Measurements from ENCODE around the gene DGKI.

The DGKI gene

GRCh38 chr7:137703291-137704010, 143.3 kb downstream of the DGKI start:
- TF ChIP-seq ZNF274 (IDR thresholded peaks at IDR 0.05; ENCODE audit: low read depth, low read length) (no peak), SUZ12 (IDR thresholded peaks at IDR 0.05; ENCODE audit: extremely low read depth, insufficient read depth, insufficient read length) (no peak), YY1 (IDR thresholded peaks at IDR 0.05; ENCODE audit: insufficient read depth, insufficient read length) (no peak)
- Histone ChIP-seq H3K9ac (ENCODE audit: insufficient read length, low read depth) (no peak overlapping the region), H3K4me1 (ENCODE audit: insufficient read depth, insufficient read length) (no peaks in the 10 kb centered on the region), H3K4me3 (ENCODE audit: insufficient read length, low read depth) (no peak overlapping the region), H3K27me3 (ENCODE audit: insufficient read depth, insufficient read length) (no peaks in the 10 kb centered on the region), H3K36me3 (ENCODE audit: insufficient read depth, insufficient read length, low read length) (no peaks in the 10 kb centered on the region), H3K9me3 (ENCODE audit: insufficient read depth, low read length) (peaks cover 20% of the 10 kb centered on the region)
- no peak for DNase-seq (ENCODE audit: low read depth, low spot score)

- no peaks in the 10 kb centered on the region for H3K36me3 ChIP-seq (ENCODE audit: insufficient read depth, insufficient read length, low read length)
- DNase-seq (ENCODE audit: low read depth, low spot score) = no peak
- no peaks in the 10 kb centered on the region for H3K4me1 ChIP-seq (ENCODE audit: insufficient read depth, insufficient read length)
- H3K9me3 ChIP-seq (ENCODE audit: insufficient read depth, low read length) = no peaks in the 10 kb centered on the region
- TF ChIP-seq SUZ12 (IDR thresholded peaks at IDR 0.05; ENCODE audit: extremely low read depth, insufficient read depth, insufficient read length) (no peak), ZNF274 (IDR thresholded peaks at IDR 0.05; ENCODE audit: low read depth, low read length) (no peak), YY1 (IDR thresholded peaks at IDR 0.05; ENCODE audit: insufficient read depth, insufficient read length) (no peak)
- H3K27me3 ChIP-seq (ENCODE audit: insufficient read depth, insufficient read length) = no peaks in the 10 kb centered on the region
- no peak overlapping the region for H3K9ac ChIP-seq (ENCODE audit: insufficient read length, low read depth)
- no peak overlapping the region for H3K4me3 ChIP-seq (ENCODE audit: insufficient read length, low read depth)
Observed at GRCh38 chr7:137696988-137697387, 149.8 kb downstream of the DGKI start.

- TF ChIP-seq ZNF274 (IDR thresholded peaks at IDR 0.05; ENCODE audit: low read depth, low read length) = no peak
- TF ChIP-seq YY1 (IDR thresholded peaks at IDR 0.05; ENCODE audit: insufficient read depth, insufficient read length) = no peak
- TF ChIP-seq SUZ12 (IDR thresholded peaks at IDR 0.05; ENCODE audit: extremely low read depth, insufficient read depth, insufficient read length) = no peak
- H3K9ac ChIP-seq (ENCODE audit: insufficient read length, low read depth) = no peak overlapping the region
- H3K27me3 ChIP-seq (ENCODE audit: insufficient read depth, insufficient read length) = no peaks in the 10 kb centered on the region
- H3K4me1 ChIP-seq (ENCODE audit: insufficient read depth, insufficient read length) = no peaks in the 10 kb centered on the region
- H3K36me3 ChIP-seq (ENCODE audit: insufficient read depth, insufficient read length, low read length) = no peaks in the 10 kb centered on the region
- H3K9me3 ChIP-seq (ENCODE audit: insufficient read depth, low read length) = no peaks in the 10 kb centered on the region
- H3K4me3 ChIP-seq (ENCODE audit: insufficient read length, low read depth) = no peak overlapping the region
- no peak for DNase-seq (ENCODE audit: low read depth, low spot score)
Observed at GRCh38 chr7:137696376-137696775, 150.4 kb downstream of the DGKI start.

GRCh38 chr7:137695942-137696341, 150.8 kb downstream of the DGKI start:
- TF ChIP-seq ZNF274 (IDR thresholded peaks at IDR 0.05; ENCODE audit: low read depth, low read length) = no peak
- no peak for TF ChIP-seq SUZ12 (IDR thresholded peaks at IDR 0.05; ENCODE audit: extremely low read depth, insufficient read depth, insufficient read length)
- no peak for TF ChIP-seq YY1 (IDR thresholded peaks at IDR 0.05; ENCODE audit: insufficient read depth, insufficient read length)
- Histone ChIP-seq H3K27me3 (ENCODE audit: insufficient read depth, insufficient read length) (no peaks in the 10 kb centered on the region), H3K9me3 (ENCODE audit: insufficient read depth, low read length) (no peaks in the 10 kb centered on the region), H3K36me3 (ENCODE audit: insufficient read depth, insufficient read length, low read length) (no peaks in the 10 kb centered on the region), H3K9ac (ENCODE audit: insufficient read length, low read depth) (no peak overlapping the region), H3K4me3 (ENCODE audit: insufficient read length, low read depth) (no peak overlapping the region), H3K4me1 (ENCODE audit: insufficient read depth, insufficient read length) (no peaks in the 10 kb centered on the region)
- no peak for DNase-seq (ENCODE audit: low read depth, low spot score)

- Histone ChIP-seq H3K4me1 (ENCODE audit: insufficient read depth, insufficient read length) (no peaks in the 10 kb centered on the region), H3K36me3 (ENCODE audit: insufficient read depth, insufficient read length, low read length) (no peaks in the 10 kb centered on the region), H3K4me3 (ENCODE audit: insufficient read length, low read depth) (no peak overlapping the region), H3K9me3 (ENCODE audit: insufficient read depth, low read length) (no peaks in the 10 kb centered on the region), H3K9ac (ENCODE audit: insufficient read length, low read depth) (no peak overlapping the region), H3K27me3 (ENCODE audit: insufficient read depth, insufficient read length) (no peaks in the 10 kb centered on the region)
- no peak for DNase-seq (ENCODE audit: low read depth, low spot score)
- TF ChIP-seq SUZ12 (IDR thresholded peaks at IDR 0.05; ENCODE audit: extremely low read depth, insufficient read depth, insufficient read length) (no peak), YY1 (IDR thresholded peaks at IDR 0.05; ENCODE audit: insufficient read depth, insufficient read length) (no peak), ZNF274 (IDR thresholded peaks at IDR 0.05; ENCODE audit: low read depth, low read length) (no peak)
Observed at GRCh38 chr7:137695494-137695893, 151.3 kb downstream of the DGKI start.

GRCh38 chr7:137694405-137694804, 152.4 kb downstream of the DGKI start:
- no peak overlapping the region for H3K9ac ChIP-seq (ENCODE audit: insufficient read length, low read depth)
- DNase-seq (ENCODE audit: low read depth, low spot score) = no peak
- H3K36me3 ChIP-seq (ENCODE audit: insufficient read depth, insufficient read length, low read length) = no peaks in the 10 kb centered on the region
- no peaks in the 10 kb centered on the region for H3K9me3 ChIP-seq (ENCODE audit: insufficient read depth, low read length)
- no peak overlapping the region for H3K4me3 ChIP-seq (ENCODE audit: insufficient read length, low read depth)
- TF ChIP-seq ZNF274 (IDR thresholded peaks at IDR 0.05; ENCODE audit: low read depth, low read length) (no peak), YY1 (IDR thresholded peaks at IDR 0.05; ENCODE audit: insufficient read depth, insufficient read length) (no peak), SUZ12 (IDR thresholded peaks at IDR 0.05; ENCODE audit: extremely low read depth, insufficient read depth, insufficient read length) (no peak)
- H3K4me1 ChIP-seq (ENCODE audit: insufficient read depth, insufficient read length) = no peaks in the 10 kb centered on the region
- H3K27me3 ChIP-seq (ENCODE audit: insufficient read depth, insufficient read length) = no peaks in the 10 kb centered on the region

- no peaks in the 10 kb centered on the region for H3K36me3 ChIP-seq (ENCODE audit: insufficient read depth, insufficient read length, low read length)
- no peak overlapping the region for H3K4me3 ChIP-seq (ENCODE audit: insufficient read length, low read depth)
- no peaks in the 10 kb centered on the region for H3K4me1 ChIP-seq (ENCODE audit: insufficient read depth, insufficient read length)
- TF ChIP-seq ZNF274 (IDR thresholded peaks at IDR 0.05; ENCODE audit: low read depth, low read length) = no peak
- TF ChIP-seq YY1 (IDR thresholded peaks at IDR 0.05; ENCODE audit: insufficient read depth, insufficient read length) = no peak
- TF ChIP-seq SUZ12 (IDR thresholded peaks at IDR 0.05; ENCODE audit: extremely low read depth, insufficient read depth, insufficient read length) = no peak
- DNase-seq (ENCODE audit: low read depth, low spot score) = no peak
- H3K9me3 ChIP-seq (ENCODE audit: insufficient read depth, low read length) = no peaks in the 10 kb centered on the region
- no peak overlapping the region for H3K9ac ChIP-seq (ENCODE audit: insufficient read length, low read depth)
- H3K27me3 ChIP-seq (ENCODE audit: insufficient read depth, insufficient read length) = no peaks in the 10 kb centered on the region
Observed at GRCh38 chr7:137692399-137692798, 154.4 kb downstream of the DGKI start.

Data from NT2/D1 (cell line).